Measurements from ENCODE around the gene AMBRA1.

The AMBRA1 gene

DNA sequence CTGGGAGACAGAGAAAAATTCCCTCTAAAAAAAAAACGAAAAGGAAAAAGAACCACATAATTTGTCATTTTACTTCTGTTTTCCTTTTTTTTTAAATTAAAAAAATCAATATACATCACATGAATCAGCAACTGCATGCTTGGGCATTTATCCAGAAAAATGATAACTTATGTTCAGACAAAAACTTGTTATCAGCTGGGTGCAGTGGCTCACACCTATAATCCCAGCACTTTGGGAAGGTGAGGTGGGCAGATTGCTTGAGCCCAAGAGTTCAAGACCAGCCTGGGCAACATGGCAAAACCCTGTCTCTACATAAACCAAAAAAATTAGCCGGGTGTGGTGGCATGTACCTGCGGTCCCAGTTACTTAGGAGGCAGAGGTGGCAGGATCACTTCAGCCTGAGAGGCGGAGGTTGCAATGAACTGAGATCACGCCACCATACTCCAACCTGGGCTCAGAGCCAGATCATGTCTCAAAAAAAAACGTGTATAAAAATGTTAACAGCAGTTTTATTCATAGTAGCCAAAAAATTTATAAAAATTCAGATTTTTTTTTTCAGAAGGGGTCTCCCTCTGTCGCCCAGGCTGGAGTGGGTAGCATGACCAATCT is 28.5 kb downstream of the AMBRA1 start:
- no peak for TF ChIP-seq ZNF274 (IDR thresholded peaks at IDR 0.05; ENCODE audit: low read depth, low read length)

DNA sequence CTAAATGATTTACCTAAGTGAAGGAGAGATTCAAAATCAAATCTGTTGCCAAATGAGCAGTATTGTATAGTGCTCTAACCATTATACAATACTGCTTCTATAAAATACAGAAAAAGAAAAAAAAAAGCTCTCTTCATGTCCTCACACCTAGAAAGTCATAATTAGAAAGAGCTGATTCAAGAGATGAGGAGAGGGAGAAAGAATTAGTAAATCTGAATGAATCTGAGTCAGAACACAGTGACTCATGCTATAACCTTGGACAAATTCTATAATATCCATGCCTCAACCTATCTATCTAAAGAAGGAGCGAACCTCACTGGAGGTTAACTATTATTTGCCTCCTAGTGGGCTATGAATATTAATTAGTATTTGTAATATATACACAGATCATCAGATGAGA is 29.4 kb downstream of the AMBRA1 start:
- H3K4me3 ChIP-seq (ENCODE audit: low read length): no peak overlapping the region
- no peak for TF ChIP-seq ZNF274 (IDR thresholded peaks at IDR 0.05; ENCODE audit: low read depth, low read length)

More for the DNA sequence above, 28.5 kb downstream of the AMBRA1 start:
- H3K4me3 ChIP-seq (ENCODE audit: low read length): no peak overlapping the region

DNA sequence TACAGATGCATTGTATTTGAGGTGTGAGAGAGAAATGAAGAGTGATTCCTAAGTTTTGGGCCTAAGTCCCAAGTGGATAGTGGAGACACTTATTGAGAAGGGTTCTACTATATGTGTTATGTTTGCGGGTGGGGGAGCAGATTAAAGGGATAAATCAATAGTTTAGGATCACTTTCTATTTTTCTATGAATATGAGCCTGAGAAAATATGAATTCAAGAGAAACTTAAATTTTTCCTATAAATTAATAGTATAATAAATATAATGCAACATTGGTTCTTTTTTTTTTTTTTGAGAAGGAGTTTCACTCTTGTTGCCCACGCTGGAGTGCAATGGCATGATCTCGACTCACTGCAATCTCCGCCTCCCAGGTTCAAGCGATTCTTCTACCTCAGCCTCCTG is 31.3 kb downstream of the AMBRA1 start:
- no peak for TF ChIP-seq ZNF274 (IDR thresholded peaks at IDR 0.05; ENCODE audit: low read depth, low read length)
- H3K4me3 ChIP-seq (ENCODE audit: low read length): no peak overlapping the region

DNA sequence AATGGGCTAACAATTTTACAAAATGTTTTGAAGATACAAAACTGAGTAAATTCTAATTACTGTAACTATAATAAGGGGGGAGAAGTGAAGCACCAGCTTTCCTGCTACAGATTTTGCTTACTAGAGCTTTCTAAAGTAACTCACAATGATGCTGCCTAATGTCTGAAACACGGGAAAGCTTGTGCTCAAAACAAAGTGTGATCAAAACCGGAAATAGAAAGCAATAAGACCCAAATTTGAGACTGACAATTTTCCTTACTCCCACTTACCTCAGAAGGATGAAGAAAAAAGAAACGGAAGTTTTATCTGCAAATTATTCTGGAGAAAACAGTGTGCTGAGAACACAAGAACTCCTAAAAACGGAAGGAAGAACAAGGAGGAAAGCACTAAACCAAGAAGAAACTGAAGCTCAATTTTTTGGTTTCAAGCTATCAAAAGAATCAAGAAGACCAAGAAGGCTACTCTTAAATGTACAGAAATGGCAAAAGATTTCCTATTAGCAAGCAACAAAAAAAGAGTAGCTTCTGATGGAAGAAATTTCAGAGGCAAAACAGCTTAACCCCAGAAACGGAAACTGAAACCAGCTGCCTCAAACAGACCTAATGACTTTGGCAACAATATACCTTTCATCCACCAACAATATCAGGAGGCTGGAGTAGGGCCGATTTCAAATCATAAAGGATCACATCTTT is 33.4 kb downstream of the AMBRA1 start:
- H3K4me3 ChIP-seq (ENCODE audit: low read length): peak overlapping the region; percentile 40
- no peak for TF ChIP-seq ZNF274 (IDR thresholded peaks at IDR 0.05; ENCODE audit: low read depth, low read length)

DNA sequence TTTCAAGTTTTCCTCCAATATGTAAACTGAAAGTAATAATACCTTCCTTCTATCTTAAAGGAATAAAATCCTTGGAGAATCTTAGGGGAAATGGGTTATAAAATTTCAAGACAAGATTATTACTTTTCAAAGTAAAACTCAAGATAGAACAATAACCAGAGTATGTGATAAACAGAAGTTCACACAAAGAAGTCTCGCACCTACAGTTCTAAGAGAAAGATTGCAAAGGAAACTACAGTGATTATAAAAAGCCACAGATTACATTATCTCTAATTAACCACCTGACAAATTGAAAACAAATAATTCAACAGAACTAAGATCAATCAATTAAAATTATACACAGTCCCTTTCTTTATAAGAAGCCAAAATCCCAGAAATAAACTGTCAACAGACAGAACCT is 34.0 kb downstream of the AMBRA1 start:
- TF ChIP-seq ZNF274 (IDR thresholded peaks at IDR 0.05; ENCODE audit: low read depth, low read length): no peak
- no peak overlapping the region; the same call in 1 of the 2 replicates for H3K4me3 ChIP-seq (ENCODE audit: low read length)

DNA sequence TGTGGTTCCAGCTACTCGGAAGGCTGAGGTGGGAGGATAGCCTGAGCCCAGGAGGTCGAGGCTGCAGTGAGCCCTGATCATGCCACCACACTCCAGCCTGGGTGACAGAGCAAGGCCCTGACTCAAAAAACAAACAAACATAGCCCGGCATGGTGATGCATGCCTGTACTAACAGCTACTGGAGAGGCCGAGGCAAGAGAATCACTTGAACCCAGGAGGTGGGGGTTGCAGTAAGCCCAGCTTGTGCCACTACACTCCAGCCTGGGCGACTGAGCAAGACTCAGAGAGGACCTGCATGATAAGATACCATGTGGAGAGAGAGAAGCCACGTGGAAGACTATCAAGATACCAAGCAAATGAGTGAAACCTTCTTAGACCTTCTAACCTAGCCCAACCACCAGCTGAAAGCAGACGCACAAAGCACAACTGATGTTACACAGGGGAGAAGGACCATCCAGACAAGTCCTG is 36.1 kb downstream of the AMBRA1 start:
- H3K4me3 ChIP-seq (ENCODE audit: low read length): no peak overlapping the region
- no peak for TF ChIP-seq ZNF274 (IDR thresholded peaks at IDR 0.05; ENCODE audit: low read depth, low read length)

DNA sequence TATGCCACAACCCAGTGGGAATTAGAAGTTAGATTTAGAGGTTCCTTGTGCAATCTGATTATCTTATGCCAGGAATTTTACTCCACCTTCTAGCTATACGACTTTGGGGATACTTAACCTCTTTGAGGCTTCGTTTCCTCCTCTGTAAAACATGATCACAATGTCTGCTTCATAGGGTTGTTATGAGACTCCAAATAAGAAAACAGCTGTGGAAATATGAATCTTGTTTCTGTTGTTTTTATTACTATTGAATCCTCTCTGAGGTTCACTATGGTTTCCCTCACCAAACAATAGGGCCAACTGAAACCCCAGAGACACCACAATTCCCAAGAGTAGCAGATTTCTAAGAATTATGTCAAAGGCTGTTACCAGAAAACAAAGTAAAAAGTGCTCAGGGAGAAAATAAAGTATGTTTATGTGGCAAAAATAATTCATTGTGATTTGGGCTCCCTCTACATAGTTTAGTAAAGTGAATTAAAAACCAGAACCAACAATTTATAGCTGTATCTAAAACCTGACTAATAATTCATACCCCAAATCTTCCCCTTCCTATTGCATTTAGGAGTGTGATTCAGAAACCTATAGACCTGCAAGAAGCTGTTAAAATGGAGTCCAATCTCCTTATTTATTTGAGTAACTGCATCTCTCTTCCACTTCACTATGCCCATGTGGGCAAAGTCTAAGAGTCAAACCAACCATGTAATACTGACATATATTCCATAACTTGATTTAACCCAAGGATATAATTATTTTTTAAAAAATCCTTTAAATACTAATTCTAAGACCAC is 38.4 kb downstream of the AMBRA1 start:
- TF ChIP-seq ZNF274 (IDR thresholded peaks at IDR 0.05; ENCODE audit: low read depth, low read length): no peak
- no peak overlapping the region for H3K4me3 ChIP-seq (ENCODE audit: low read length)

DNA sequence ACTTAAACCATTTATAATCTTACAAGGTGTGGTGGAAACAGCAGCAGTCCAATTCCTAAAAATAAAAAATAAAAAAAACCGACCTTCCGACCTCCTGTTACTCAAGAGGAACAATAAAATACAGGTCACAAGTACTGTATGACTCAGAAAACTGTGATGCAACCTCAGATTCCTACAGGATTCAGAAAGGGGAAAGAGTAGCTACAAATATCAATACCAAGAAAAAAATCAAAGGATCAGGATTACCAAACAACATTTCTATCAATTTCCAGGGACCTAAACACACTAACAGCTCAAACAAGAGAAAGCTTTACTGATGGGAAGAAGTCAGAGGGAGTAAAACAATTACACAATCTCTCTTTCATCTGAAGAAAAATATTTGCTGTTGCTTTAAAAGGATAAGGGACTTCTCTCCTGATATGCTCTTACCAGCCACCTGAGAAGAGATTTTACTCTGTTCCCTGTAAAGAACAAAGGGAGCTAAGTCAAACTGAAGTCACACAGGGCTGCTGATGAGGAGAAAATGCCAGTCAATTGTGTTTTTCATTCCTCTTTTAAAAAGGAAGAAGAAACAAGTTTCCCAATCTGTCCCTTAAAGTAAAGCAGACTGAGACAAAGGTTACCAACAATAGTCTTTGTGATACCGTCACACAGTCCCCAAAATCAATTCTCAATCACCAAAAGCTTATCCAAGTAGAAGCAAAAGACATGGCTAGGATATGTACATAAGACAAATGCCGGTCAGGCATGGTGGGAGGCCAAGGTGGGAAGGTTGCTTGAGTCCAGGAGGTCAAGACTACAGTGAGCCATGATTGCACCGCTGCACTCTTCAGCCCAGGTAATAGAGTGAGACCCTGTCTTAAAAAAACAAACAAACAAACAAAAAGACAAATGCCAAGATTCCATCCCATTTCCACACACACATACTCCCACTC is 39.3 kb downstream of the AMBRA1 start:
- no peak overlapping the region for H3K4me3 ChIP-seq (ENCODE audit: low read length)
- no peak for TF ChIP-seq ZNF274 (IDR thresholded peaks at IDR 0.05; ENCODE audit: low read depth, low read length)

DNA sequence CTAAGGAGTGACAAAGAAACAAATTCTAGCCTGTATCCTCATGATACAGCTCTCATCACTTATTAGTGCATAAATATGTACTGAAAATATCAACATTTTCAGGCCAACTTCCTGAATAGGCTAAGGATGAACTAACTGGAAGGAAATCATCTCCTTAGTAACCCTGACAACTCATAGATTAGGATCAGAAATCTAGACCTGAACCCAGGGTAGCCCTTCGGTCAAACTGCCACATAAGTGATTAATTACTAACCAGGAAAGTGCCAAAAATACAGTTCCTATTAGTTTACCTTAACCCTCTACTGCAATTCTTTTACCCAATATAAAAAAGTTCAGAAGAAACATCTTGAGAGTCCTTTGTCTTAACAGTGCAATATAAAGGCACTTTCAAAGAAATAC is 40.0 kb downstream of the AMBRA1 start:
- H3K4me3 ChIP-seq (ENCODE audit: low read length): no peak overlapping the region; the same call in 1 of the 2 replicates
- no peak for TF ChIP-seq ZNF274 (IDR thresholded peaks at IDR 0.05; ENCODE audit: low read depth, low read length)

DNA sequence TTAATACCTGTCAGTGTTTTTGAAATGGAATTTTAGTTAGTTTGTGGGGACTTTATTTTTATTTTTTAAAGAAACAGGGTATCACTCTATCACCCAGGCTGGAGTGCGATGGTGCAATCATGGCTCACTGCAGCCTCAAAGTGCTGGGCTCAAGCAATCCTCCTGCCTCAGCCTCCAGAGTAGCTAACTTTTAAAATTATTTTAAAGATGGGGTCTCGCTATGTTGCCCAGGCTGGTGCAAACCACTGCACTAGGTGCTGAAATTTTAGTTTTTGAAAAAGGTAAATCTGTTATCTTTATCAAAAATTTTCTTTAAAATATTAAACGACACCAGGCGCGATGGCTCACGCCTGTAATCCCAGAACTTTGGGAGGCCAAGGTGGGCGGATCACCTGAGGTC is 42.6 kb downstream of the AMBRA1 start:
- no peak for TF ChIP-seq ZNF274 (IDR thresholded peaks at IDR 0.05; ENCODE audit: low read depth, low read length)

DNA sequence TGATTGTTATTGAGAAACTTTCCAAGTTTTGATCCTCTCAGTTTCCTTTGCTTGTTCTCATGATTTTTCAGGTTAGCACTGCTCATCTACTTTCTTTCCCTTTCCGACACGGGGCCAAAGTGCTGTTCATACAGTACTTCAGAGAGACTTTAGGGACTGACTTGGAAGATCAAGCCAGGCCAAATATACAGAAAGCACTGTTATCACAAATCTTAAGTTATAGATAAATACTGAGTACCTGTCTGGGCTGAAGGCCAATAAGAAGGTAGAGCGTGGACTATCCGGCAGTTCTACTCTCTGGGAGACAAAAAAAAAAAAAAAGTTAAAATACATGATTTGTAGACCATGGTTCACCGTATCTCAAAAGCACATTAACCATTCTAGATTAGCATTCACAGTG is 46.2 kb downstream of the AMBRA1 start:
- TF ChIP-seq ZNF274 (IDR thresholded peaks at IDR 0.05; ENCODE audit: low read depth, low read length): no peak
- H3K4me3 ChIP-seq (ENCODE audit: low read length): no peak overlapping the region

More for the DNA sequence above, 42.6 kb downstream of the AMBRA1 start:
- no peak overlapping the region for H3K4me3 ChIP-seq (ENCODE audit: low read length)

DNA sequence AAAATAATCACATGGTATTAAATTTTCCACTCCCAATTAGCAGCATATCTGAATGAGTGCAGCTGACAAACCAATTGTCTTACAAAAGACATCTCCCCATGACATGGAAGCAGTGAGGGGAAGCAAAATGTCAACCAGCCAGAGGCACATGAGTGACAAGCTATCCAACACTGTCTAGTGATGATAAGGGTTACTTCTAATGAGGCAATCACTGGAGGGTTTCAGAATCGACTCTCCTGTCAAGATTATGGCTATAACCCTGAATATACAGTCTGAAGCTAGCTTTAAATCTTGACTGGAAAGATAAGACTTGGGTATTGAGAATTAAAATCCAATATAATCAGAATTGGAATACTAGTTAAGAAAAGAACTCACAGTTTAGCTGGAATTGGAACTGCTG is 50.3 kb downstream of the AMBRA1 start:
- H3K4me3 ChIP-seq (ENCODE audit: low read length): no peak overlapping the region

DNA sequence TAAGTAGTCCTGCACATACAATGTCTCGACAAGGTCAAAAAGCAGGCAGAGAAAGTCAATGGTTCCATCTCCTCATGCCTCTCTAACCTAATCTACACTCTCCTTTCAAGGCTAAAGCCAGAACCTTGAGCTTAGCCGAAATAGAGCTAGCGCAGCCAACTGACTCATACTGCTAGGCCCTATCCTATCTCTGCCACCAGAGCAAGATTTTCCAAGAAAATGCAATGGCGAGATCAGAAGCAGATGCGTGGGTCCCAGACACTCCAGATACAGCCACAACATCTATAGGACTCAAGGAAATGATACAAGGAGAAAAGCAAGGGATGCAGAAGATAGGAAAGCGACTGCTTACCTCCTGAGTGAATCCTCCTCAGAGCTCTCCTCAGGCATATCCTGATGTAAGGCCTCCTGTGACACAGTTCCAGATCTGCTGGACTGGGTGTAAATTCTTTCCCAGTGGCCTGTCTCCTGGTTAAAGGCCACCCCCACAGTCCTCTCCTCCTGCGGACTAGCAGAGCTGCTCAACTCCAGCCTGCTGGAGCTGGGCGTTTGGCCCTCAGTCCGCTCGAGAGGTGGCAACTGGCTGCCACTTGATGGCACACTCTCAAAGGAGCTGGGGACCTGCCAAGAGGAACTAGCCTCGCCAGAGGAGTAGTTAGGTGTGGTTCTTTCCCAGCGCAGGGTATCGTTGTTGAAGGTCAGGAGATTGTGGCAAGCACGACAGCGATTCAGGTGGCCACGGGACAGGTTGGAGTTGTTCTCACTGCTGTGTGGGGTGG is 52.0 kb downstream of the AMBRA1 start:
- H3K4me3 ChIP-seq (ENCODE audit: low read length): no peak overlapping the region
- TF ChIP-seq ZNF274 (IDR thresholded peaks at IDR 0.05; ENCODE audit: low read depth, low read length): no peak

More for the DNA sequence above, 50.3 kb downstream of the AMBRA1 start:
- no peak for TF ChIP-seq ZNF274 (IDR thresholded peaks at IDR 0.05; ENCODE audit: low read depth, low read length)

Data from GM08714 (cell line).